Activated naive CD4-positive, alpha-beta T cell treated with anti-CD3 and anti-CD28 coated beads, Interleukin-2, amount 50 U/mL, for 24 hours (primary cell): Measurements from ENCODE around the gene BCL6.

Experiments
- H3K27ac Mint-ChIP-seq: one replicate; pipeline ENCODE4 v1.8.0; 2021; ENCODE audit warnings: mild to moderate bottlenecking, mixed read lengths
- H3K27me3 Mint-ChIP-seq: one replicate; pipeline ENCODE4 v1.8.0; 2021; ENCODE audit warnings: mixed read lengths
- H3K36me3 Mint-ChIP-seq: one replicate; pipeline ENCODE4 v1.8.0; 2021; ENCODE audit warnings: mixed read lengths
- H3K4me1 Mint-ChIP-seq: one replicate; pipeline ENCODE4 v1.8.0; 2021; ENCODE audit warnings: mixed read lengths
- H3K4me3 Mint-ChIP-seq: one replicate; pipeline ENCODE4 v1.8.0; 2021; ENCODE audit warnings: mild to moderate bottlenecking, mixed read lengths
- H3K9me3 Mint-ChIP-seq: one replicate; pipeline ENCODE4 v1.8.0; 2021; ENCODE audit warnings: mixed read lengths

BCL6 gene

DNA sequence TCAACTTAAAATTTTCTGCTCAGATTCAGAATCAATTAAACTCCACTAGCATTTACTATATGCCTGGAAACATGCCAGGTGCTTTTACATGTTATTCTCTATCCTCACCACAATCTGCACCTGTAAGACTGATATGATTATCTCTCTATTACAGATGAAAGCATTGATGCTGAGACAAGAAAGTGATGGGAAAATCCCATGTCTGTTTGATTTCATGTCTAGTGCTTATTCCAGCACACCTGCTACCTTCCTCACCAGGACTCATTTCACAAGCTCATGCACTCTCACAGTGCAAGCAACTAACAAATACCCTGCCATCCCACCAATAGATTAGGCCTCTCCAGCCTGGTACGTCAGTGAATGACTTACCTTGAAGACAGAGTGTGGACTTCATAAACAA, 25.0 kb upstream of the BCL6 start:
- peaks cover 33% of the 10 kb centered on the region for H3K4me1 Mint-ChIP-seq
- H3K27ac Mint-ChIP-seq = peak overlapping the region; percentile 72
- H3K4me3 Mint-ChIP-seq = peak overlapping the region; percentile 47
- H3K9me3 Mint-ChIP-seq = no peaks in the 10 kb centered on the region
- no peaks in the 10 kb centered on the region for H3K36me3 Mint-ChIP-seq
- no peaks in the 10 kb centered on the region for H3K27me3 Mint-ChIP-seq

GRCh38 chr3:187769771-187770170, 24.5 kb upstream of the BCL6 start:
- H3K36me3 Mint-ChIP-seq = no peaks in the 10 kb centered on the region
- no peaks in the 10 kb centered on the region for H3K9me3 Mint-ChIP-seq
- H3K4me3 Mint-ChIP-seq = peak overlapping the region; percentile 47
- peak overlapping the region; percentile 72 for H3K27ac Mint-ChIP-seq
- no peaks in the 10 kb centered on the region for H3K27me3 Mint-ChIP-seq
- H3K4me1 Mint-ChIP-seq = peaks cover 33% of the 10 kb centered on the region

DNA sequence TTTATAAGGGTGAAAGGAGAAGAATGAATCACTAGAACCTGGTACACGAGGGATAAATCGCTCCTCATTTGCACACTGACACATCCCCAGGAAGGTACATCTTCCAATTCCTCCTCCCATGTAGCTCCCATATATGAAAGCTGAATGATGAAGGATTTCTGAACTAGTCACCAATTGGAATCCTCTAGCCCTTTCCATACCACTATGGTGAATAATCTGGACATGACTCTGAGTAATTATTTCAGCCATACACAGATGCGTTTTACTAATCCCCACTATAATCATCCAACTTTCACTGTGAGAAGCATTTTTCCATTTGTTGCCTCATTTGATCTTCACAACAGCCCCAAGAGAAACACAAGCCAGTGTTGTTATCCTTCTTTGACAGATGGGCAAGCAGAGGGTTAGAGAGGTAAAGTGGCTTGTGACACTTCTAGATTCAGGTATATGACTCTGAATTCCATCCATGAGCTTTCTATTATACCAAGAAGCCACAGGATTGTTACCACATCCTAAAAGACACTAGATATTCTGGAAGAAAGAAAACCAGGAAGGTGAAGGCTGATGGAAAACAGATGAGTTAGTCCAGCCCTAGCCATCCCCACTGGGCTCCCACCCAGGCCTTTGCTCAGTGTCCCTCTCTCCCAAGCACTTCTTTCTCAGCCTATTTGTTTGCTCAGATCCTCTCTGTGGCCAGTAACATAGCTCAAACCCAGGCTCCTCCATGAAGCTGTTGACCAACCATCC, 22.2 kb upstream of the BCL6 start:
- no peaks in the 10 kb centered on the region for H3K36me3 Mint-ChIP-seq
- H3K27me3 Mint-ChIP-seq = no peaks in the 10 kb centered on the region
- H3K4me1 Mint-ChIP-seq = peaks cover 28% of the 10 kb centered on the region
- no peaks in the 10 kb centered on the region for H3K9me3 Mint-ChIP-seq
- H3K27ac Mint-ChIP-seq = no peak overlapping the region
- H3K4me3 Mint-ChIP-seq = no peak overlapping the region

GRCh38 chr3:187765342-187765741, 20.1 kb upstream of the BCL6 start:
- no peak overlapping the region for H3K27ac Mint-ChIP-seq
- no peaks in the 10 kb centered on the region for H3K9me3 Mint-ChIP-seq
- no peaks in the 10 kb centered on the region for H3K36me3 Mint-ChIP-seq
- no peaks in the 10 kb centered on the region for H3K27me3 Mint-ChIP-seq
- H3K4me3 Mint-ChIP-seq = no peak overlapping the region
- peaks cover 23% of the 10 kb centered on the region for H3K4me1 Mint-ChIP-seq

GRCh38 chr3:187763850-187764648, 18.8 kb upstream of the BCL6 start:
- Mint-ChIP-seq H3K9me3 (no peaks in the 10 kb centered on the region), H3K27me3 (no peaks in the 10 kb centered on the region), H3K36me3 (no peaks in the 10 kb centered on the region), H3K4me1 (peaks cover 10% of the 10 kb centered on the region), H3K4me3 (no peak overlapping the region), H3K27ac (peak overlapping the region; percentile 53)

DNA sequence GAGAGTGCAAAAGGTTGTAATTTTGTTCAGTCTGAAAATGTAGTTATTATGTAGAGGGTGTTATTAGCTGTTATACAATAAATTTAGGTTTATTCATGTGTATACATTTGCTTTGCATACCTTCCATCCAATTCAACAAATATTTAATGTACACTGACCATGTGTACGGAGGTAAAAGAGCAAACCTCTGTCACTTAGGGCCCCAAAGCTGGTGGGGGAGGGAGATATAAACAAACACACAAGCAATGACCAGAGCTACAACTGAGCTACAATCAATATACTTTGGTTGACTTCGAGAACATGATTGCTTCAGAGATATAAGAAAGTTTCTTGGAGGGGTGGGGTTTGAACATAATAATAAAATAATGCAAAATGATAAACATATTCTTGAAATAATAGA, 17.5 kb upstream of the BCL6 start:
- Mint-ChIP-seq H3K27ac (no peak overlapping the region), H3K9me3 (no peaks in the 10 kb centered on the region), H3K4me1 (no peaks in the 10 kb centered on the region), H3K27me3 (no peaks in the 10 kb centered on the region), H3K36me3 (no peaks in the 10 kb centered on the region), H3K4me3 (no peak overlapping the region)

DNA sequence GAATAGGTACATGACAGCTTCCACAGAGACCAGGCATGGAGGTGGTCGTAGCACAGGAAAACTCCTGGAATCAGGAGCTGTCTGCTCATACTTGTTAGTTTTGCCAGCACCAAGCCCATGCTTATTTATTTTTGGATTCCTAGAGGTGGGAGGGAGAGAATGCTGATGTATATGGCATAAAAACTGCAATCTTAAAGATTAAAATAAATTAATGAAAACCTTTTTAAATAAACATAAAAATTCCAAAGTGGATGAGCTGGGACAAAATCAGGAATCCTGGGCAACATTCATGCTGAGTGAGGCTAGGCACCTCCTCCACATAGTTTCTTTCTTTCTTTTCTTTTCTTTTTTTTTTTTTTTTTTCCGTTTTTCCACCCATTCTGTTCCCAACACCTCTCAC, 14.3 kb upstream of the BCL6 start:
- no peaks in the 10 kb centered on the region for H3K4me1 Mint-ChIP-seq
- no peak overlapping the region for H3K27ac Mint-ChIP-seq
- H3K4me3 Mint-ChIP-seq = no peak overlapping the region
- H3K27me3 Mint-ChIP-seq = no peaks in the 10 kb centered on the region
- H3K36me3 Mint-ChIP-seq = no peaks in the 10 kb centered on the region
- H3K9me3 Mint-ChIP-seq = no peaks in the 10 kb centered on the region

DNA sequence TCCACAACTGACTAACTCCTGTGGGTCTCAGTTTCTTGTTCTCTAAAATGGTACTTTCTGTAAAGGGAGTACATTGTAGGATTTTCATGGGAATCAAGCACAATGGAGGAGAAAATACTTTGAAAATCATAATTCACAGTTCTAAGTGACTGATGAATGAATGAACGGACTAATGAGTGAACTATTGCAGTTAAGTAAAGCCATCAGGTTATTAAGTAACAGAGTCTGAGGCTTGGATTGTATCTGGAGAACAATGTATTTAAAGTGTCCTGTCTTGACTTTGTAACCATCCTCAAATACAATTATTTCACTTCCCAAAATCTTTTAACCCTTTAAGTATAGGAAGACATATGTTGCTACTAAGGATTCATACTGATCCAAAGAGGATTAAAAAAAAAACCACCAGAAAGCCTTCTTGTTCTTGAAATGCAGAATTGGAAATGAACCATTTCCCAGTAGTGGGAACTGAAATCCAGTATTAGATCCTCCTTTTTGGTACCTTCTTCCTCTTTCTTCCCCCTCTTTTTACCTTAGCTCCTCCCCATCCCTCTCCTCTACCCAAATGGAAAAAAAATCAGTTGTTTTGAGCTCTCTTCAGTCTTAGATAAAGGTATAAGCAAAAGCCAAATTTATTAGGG, 13.2 kb upstream of the BCL6 start:
- Mint-ChIP-seq H3K9me3 (no peaks in the 10 kb centered on the region), H3K36me3 (no peaks in the 10 kb centered on the region), H3K4me1 (no peaks in the 10 kb centered on the region), H3K4me3 (no peak overlapping the region), H3K27ac (no peak overlapping the region), H3K27me3 (no peaks in the 10 kb centered on the region)

DNA sequence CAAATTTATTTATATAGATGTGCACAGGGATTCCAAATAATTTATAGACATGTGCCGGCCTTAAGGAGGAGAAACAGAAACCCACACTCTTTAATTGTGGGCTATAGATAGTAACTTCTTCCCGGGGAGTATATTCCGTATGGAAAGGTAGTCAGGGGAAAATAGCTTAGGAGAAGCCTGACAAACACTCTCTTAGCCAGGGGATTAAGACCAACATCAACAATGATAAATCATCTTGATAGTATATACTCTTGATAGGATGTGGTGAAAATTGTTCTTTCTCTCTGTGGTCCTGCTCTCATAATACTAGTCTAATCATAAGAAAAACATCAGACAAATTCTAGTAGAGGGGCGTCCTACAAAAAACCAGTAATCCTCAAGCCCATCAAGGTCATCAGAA, 8.2 kb upstream of the BCL6 start:
- no peak overlapping the region for H3K4me3 Mint-ChIP-seq

DNA sequence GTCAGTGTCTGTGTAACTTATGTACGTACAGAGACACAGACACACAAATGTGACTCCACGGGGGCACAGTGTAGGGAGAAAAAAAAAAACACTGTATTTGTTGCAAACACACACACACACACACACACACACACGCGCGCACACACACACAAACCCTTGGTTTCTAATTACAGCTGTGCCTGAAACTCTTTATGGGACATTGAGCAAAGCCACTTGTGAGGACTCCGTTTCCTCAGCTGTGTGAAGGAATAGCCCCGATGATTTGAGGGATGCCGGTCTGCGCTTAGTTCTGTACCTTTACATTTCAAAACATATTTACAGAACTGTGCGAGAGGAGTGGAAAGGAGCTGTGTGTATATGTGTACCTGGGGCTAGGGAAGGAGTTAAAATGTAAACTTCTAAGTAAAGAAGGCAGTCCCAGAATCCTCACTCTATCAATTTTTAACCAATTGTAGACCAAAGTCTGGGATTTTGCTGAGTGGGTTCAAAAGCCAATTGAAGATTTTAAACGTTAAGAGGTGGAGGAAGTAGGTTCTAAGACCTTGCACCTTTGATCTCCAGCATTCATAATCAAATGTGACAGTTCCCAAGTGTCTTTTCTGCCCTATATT, 5.3 kb upstream of the BCL6 start:
- Mint-ChIP-seq H3K27ac (peak overlapping the region; percentile 41), H3K4me3 (no peak overlapping the region), H3K4me1 (peaks cover 63% of the 10 kb centered on the region), H3K9me3 (no peaks in the 10 kb centered on the region), H3K36me3 (no peaks in the 10 kb centered on the region), H3K27me3 (no peaks in the 10 kb centered on the region)

More for the DNA sequence above, 8.2 kb upstream of the BCL6 start:
- H3K27ac Mint-ChIP-seq = no peak overlapping the region
- no peaks in the 10 kb centered on the region for H3K27me3 Mint-ChIP-seq
- no peaks in the 10 kb centered on the region for H3K36me3 Mint-ChIP-seq
- H3K9me3 Mint-ChIP-seq = no peaks in the 10 kb centered on the region
- peaks cover 34% of the 10 kb centered on the region for H3K4me1 Mint-ChIP-seq

- H3K36me3 Mint-ChIP-seq = no peaks in the 10 kb centered on the region
- peaks cover 66% of the 10 kb centered on the region for H3K4me1 Mint-ChIP-seq
- H3K4me3 Mint-ChIP-seq = no peak overlapping the region
- H3K9me3 Mint-ChIP-seq = no peaks in the 10 kb centered on the region
- no peak overlapping the region for H3K27ac Mint-ChIP-seq
- no peaks in the 10 kb centered on the region for H3K27me3 Mint-ChIP-seq
Observed at GRCh38 chr3:187750006-187750512, 4.8 kb upstream of the BCL6 start.

GRCh38 chr3:187748050-187748481, 2.8 kb upstream of the BCL6 start:
- Mint-ChIP-seq H3K4me1 (peaks cover 66% of the 10 kb centered on the region), H3K4me3 (peak overlapping the region; percentile 16), H3K9me3 (no peaks in the 10 kb centered on the region), H3K27ac (peak overlapping the region; percentile 100), H3K27me3 (no peaks in the 10 kb centered on the region), H3K36me3 (no peaks in the 10 kb centered on the region)

- H3K9me3 Mint-ChIP-seq = no peaks in the 10 kb centered on the region
- H3K27me3 Mint-ChIP-seq = no peaks in the 10 kb centered on the region
- peaks cover 72% of the 10 kb centered on the region for H3K4me1 Mint-ChIP-seq
- H3K4me3 Mint-ChIP-seq = no peak overlapping the region
- H3K27ac Mint-ChIP-seq = peak overlapping the region; percentile 100
- H3K36me3 Mint-ChIP-seq = no peaks in the 10 kb centered on the region
Observed at GRCh38 chr3:187747506-187747905, 2.2 kb upstream of the BCL6 start.

DNA sequence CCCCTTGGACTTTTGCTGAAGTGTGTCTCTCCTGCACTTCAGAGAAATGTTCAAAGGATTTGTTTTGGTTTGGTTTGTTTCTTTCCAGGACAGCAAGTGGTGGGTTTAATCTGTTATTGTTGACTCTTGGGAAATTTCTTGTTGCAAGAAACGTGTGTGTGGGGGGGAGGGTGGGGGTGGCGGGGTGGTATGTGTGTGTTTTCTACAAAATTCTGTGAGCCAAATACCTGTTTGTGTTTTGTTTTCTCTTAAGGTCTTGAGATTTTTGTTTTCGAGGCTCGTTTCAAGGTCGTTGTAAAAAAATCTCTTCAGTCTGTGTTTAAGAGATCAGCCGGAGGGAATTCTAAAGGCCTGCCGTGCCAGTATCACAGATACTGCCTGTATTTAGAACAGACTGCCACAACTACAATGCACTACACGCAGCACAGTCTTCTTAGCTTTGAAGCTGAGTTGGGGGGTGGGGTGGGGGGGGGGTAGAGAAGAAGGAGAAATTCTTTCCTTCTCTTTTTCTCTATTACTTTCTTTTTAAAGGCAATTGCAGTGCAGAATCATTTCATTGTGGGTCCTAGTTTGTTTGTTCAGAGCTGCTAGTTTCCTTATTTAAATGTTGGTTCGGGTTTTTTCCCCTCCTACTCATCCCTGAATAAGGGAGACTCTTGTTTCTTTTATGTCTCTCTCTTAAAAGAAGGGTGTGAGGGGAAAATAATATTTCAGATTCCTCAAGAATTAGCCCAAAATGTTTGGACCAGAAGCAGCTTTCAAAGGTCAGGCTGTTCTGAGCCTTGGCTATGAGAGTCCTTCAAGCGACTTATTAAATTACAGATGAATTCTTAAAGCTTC, 1.4 kb upstream of the BCL6 start:
- peak overlapping the region; percentile 99 for H3K4me3 Mint-ChIP-seq
- no peaks in the 10 kb centered on the region for H3K36me3 Mint-ChIP-seq
- H3K9me3 Mint-ChIP-seq = no peaks in the 10 kb centered on the region
- no peaks in the 10 kb centered on the region for H3K27me3 Mint-ChIP-seq
- H3K27ac Mint-ChIP-seq = peak overlapping the region; percentile 100
- peaks cover 76% of the 10 kb centered on the region for H3K4me1 Mint-ChIP-seq

GRCh38 chr3:187746059-187746441, 782 bp upstream of the BCL6 start:
- Mint-ChIP-seq H3K4me1 (peaks cover 75% of the 10 kb centered on the region), H3K9me3 (no peaks in the 10 kb centered on the region), H3K4me3 (peak overlapping the region; percentile 99), H3K27me3 (no peaks in the 10 kb centered on the region), H3K36me3 (no peaks in the 10 kb centered on the region), H3K27ac (peak overlapping the region; percentile 100)
